ENCODE measurements around the gene CTSZ.

GRCh38 chr20:59042796-59043631, 36.0 kb upstream of the CTSZ start:
- TF ChIP-seq POLR2A (IDR thresholded peaks at IDR 0.05): no peak
- peak; percentile 11 for TF ChIP-seq POLR2AphosphoS5 (IDR thresholded peaks at IDR 0.05)
